GM18508 (cell line): ENCODE data around the gene PPM1H.
"Not testable (repeated sequence)": the region's sequence is repeated elsewhere in the genome, so short reads cannot be mapped to it uniquely, and the experiment has no call there.

ENCODE experiments used
- ATAC-seq: cut with Tn5 transposase; IDR thresholded peaks from one replicate; pipeline ENCODE4 v1.9.1; 2021; ENCODE audit warnings: moderate number of reproducible peaks; ENCODE audit not compliant: insufficient read depth, unreplicated experiment

The PPM1H gene

GRCh38 chr12:62934799-62935674 is at the start of gene PPM1H:
PPM1H (minus strand) TSS chr12:62935150; CDS start chr12:62934736, 414 bp downstream.
- ATAC-seq = peak; percentile 71

GRCh38 chr12:62983594-62983993 is 48.6 kb upstream of the PPM1H start:
- no peak for ATAC-seq

- no peak for ATAC-seq
These were observed 43.8 kb upstream of the PPM1H start for GRCh38 chr12:62978768-62979167.

GRCh38 chr12:62977883-62978282 is 42.9 kb upstream of the PPM1H start:
- ATAC-seq = no peak

- ATAC-seq = no peak
These were observed 42.5 kb upstream of the PPM1H start for GRCh38 chr12:62977418-62977817.

GRCh38 chr12:62976110-62976662 is 41.2 kb upstream of the PPM1H start:
- no peak for ATAC-seq

GRCh38 chr12:62971769-62972525 is 37.0 kb upstream of the PPM1H start:
- no peak for ATAC-seq

- no peak for ATAC-seq
These were observed 34.7 kb upstream of the PPM1H start for GRCh38 chr12:62969695-62970094.

GRCh38 chr12:62967701-62968100 is 32.8 kb upstream of the PPM1H start:
- no peak for ATAC-seq

GRCh38 chr12:62966990-62967506 is 32.1 kb upstream of the PPM1H start:
- no peak for ATAC-seq

- ATAC-seq = not testable (repeated sequence)
These were observed 31.6 kb upstream of the PPM1H start for GRCh38 chr12:62966446-62966989.

- not testable (repeated sequence) for ATAC-seq
These were observed 30.8 kb upstream of the PPM1H start for GRCh38 chr12:62965700-62966099.

- not testable (repeated sequence) for ATAC-seq
These were observed 30.3 kb upstream of the PPM1H start for GRCh38 chr12:62965242-62965641.

- no peak for ATAC-seq
These were observed 28.6 kb upstream of the PPM1H start for GRCh38 chr12:62963486-62964041.

- no peak for ATAC-seq
These were observed 25.4 kb upstream of the PPM1H start for GRCh38 chr12:62960324-62960723.

- no peak for ATAC-seq
These were observed 24.8 kb upstream of the PPM1H start for GRCh38 chr12:62959745-62960144.

GRCh38 chr12:62957233-62957953 is 22.4 kb upstream of the PPM1H start:
- no peak for ATAC-seq

GRCh38 chr12:62955678-62956077 is 20.7 kb upstream of the PPM1H start:
- no peak for ATAC-seq

GRCh38 chr12:62950317-62950716 is 15.4 kb upstream of the PPM1H start:
- no peak for ATAC-seq

- ATAC-seq = no peak
These were observed 13.2 kb upstream of the PPM1H start for GRCh38 chr12:62948123-62948522.
